Dedifferentiated amniotic fluid mesenchymal stem cell (primary cell): ENCODE data around the gene GATB.
A peak's percentile ranks its signal among the peaks of the same experiment; 100 is the strongest.

Experiments used
- DNase-seq: peaks from one replicate; pipeline ENCODE4 v3.0.0-alpha.2; 2016; ENCODE audit errors: extremely low spot score

GATB gene, protein sequence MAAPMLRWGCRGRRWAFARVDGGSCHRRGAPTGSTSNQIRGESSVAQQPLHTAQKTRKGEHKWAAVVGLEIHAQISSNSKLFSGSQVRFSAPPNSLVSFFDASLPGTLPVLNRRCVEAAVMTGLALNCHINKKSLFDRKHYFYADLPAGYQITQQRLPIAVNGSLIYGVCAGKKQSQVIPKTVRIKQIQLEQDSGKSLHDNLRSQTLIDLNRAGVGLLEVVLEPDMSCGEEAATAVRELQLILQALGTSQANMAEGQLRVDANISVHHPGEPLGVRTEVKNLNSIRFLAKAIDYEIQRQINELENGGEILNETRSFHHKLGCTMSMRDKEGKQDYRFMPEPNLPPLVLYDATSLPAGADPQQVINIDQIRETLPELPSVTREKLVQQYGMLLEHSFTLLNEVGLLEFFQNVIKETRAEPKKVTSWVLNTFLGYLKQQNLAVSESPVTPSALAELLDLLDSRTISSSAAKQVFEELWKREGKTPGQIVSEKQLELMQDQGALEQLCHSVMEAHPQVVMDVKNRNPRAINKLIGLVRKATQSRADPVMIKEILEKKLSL

GRCh38 chr4:151760712-151761661, at the start of gene GATB:
GATB (minus strand) TSS chr4:151761007; CDS start chr4:151760982, 25 bp downstream.
- peak; percentile 96 for DNase-seq

- DNase-seq = no peak
Measured at GRCh38 chr4:151810476-151810875, 49.7 kb upstream of the GATB start.

GRCh38 chr4:151809716-151810115, 48.9 kb upstream of the GATB start:
- no peak for DNase-seq

- no peak for DNase-seq
Measured at GRCh38 chr4:151808542-151808941, 47.7 kb upstream of the GATB start.

DNA sequence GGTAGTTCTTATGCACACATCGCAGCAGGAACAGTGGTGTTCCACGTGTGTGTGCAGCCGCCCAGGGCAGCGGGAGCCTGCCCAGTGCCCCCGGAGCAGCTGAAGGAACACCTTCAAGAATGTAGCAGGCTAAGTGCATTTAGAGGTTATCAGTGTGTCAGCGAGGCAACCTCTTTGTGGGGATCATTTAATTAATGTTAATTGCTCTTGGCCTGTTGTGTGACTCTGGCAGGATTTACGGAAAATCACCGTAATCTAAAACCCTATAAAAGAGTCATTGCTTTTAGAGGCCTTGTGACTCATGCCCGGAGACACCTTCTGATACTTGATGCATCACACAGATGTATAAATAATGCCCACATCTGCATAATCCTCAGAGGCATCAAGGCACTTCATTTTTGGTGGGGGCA, 47.3 kb upstream of the GATB start:
- DNase-seq = no peak

DNA sequence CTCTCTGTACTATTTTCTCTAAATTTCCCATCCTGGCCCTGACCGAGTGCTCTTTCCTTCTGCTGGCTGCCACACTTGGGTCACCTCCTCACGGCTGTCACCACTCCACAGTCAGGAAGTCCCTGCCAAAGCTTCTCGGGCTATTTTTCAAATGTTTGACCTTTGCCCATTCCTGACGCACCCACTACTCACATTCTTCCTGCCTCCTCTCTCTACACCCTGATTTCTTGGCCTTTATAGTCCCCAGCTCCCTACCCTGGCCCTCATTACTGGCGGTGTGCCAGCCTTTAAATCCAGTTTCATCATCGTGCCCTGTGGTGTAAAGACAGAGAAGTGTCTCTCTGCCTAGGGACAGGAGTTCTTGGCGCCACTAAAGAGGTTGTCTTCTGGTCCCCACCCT, 46.4 kb upstream of the GATB start:
- DNase-seq = no peak

DNA sequence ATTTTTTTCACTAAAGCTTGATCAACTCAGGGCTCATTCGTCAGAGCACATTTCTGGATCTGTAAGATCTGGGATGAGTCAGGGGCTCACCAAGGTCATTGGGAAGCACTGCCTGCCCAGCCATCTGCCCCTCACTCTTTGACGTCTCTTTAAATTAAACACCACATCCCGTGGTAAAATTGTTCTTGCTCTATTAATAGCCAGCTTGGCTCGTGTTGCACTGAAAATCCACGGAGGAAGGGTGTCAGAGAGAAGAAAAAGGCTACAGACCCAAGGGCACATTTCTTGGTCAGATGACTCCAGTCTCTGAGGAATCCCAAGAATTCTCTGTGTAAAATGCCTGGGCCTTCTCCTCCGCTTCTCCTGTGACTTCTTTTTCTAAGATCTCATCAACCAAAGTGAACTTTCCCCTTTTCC, 45.7 kb upstream of the GATB start:
- peak; percentile 76 for DNase-seq

DNA sequence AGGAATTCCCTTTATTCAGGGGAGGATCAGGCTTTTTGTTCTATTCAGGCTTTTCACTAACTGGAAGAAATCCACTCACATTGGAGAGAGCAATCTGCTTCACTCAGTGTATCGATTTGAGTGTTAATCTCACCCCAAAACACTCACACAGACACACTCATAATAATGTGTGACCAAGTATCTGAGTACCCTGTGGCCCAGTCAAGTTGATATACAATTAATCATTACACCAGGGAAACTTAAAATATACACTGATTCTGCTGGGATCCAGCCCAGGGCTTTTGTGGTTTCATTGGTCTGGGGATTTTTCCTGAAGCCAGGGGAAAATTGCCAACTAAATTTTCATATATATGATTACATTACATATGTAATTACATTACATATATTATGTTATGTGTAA, 44.0 kb upstream of the GATB start:
- no peak for DNase-seq

DNA sequence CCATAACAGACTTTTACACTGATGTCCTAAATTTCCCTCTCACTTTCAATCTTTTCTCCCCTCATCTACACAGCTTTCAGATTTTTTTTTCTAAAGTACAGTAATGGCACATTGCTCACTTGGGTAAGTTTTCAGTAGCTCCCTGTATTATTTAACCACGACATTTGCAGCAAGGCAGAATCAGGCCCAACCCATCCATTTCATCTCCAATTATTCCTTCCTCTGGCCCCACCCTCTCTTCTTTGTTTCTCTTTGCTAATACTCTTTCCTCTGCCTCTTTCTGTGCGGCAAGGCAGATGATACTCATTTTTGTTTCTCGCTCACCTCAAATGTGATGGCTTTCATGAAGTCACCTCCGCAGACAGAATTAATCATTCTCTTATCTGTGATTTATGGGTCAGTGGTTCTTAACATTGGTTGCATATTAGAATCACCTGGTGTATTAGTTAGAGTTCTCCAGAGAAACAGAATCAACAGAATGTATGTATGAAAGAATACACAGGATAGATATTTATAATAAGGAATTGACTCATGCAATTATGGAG, 43.4 kb upstream of the GATB start:
- DNase-seq = no peak

GRCh38 chr4:151803246-151803645, 42.4 kb upstream of the GATB start:
- DNase-seq = no peak

- no peak for DNase-seq
Measured at GRCh38 chr4:151801547-151802516, 41.0 kb upstream of the GATB start.

GRCh38 chr4:151799417-151800012, 38.7 kb upstream of the GATB start:
- DNase-seq = no peak

GRCh38 chr4:151798678-151799416, 38.0 kb upstream of the GATB start:
- DNase-seq = no peak

DNA sequence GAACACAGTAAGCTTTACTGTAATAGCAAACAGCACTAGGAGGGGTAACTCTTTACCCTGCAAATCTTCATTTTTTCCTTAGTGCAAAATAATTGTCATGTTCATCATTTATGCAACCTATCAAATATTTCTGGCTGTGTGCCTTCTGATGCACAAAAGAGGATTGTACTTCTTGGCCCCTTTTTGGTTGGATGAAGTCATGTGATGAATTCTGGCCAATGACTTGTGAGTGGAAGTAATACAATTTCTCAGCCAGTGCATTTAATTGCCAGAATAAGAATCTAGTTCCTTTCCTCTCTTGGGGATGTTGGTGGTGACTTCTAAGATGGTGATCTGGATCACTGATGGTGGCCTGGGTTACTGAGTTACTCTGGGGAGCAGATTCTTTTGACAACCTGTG, 37.0 kb upstream of the GATB start:
- DNase-seq = no peak

- DNase-seq = no peak
Measured at GRCh38 chr4:151797131-151797530, 36.3 kb upstream of the GATB start.

DNA sequence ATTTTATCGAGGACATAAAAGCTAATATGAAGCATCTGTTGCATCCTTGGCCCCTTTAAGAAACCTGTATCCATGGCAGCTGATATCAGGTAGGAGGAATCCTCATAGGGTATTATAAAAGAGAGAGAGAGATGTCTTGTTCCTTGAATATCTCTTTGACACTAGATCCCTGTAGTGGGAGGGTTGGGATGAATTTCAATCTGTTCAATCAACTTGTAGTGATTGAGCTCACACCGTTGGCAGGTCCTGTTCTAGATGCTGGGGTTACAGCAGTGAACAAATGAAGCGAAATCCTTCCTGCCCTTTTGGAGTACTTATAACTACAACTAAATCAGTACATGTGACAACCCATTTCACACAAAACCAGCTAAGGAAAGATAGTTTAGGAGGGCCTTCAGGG, 35.3 kb upstream of the GATB start:
- DNase-seq = no peak

GRCh38 chr4:151792995-151793394, 32.2 kb upstream of the GATB start:
- DNase-seq = no peak

DNA sequence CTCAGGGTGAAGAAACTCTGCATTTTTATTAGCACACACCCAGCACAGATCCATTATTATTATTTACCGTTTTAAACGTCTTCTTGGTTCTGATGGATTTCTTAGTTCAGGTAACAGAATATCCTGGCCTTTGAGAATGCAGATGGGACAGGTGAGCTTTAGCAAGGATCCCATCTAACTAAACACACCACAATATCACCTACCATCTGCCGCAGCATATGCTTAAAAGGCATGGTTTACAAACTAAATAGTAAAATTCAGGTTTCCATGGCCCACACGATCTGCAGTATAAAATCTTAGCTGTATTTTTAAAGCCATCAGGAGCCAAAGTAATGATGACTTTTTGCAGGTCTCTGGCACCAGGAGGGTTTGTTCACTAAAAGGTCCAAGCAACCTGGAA, 31.7 kb upstream of the GATB start:
- DNase-seq = no peak

- DNase-seq = no peak
Measured at GRCh38 chr4:151788021-151788420, 27.2 kb upstream of the GATB start.

DNA sequence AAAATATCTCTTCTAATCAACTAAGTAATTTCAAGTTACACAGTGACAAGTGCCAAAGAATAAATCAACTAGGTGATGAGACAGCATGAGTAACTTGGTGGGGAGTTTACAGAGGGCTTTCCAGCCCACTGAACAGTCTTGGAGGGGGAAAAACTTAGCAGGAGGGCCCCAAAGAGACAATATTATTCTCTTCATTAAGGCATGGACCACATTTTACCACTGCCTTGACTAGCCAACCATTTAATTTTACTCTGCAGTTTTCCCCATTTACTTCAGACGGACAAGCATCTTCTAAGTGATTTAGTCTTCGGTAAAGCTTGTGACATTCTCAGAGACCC, 25.3 kb upstream of the GATB start:
- DNase-seq = no peak
